HCT116 (cell line): ENCODE data around the gene OR2H2. TPM values are rescaled to one million over a fixed set of nuclear protein-coding genes. Genes with fewer than 3 reads are reported as not detected.

Experiments used
- ATAC-seq: fragments of 200-7000 bp; cut with Tn5 transposase; 2 replicates; pipeline ENCODE4 v1.9.1; 2020; ENCODE audit warnings: mild to moderate bottlenecking, moderate library complexity
- BruUV-seq: library from RNA; stranded (reverse); fragments of 400-500 nt; replicated peaks from 2 replicates; lab custom pipeline; 2021; lab: Mats Ljungman, UMichigan
- CTCF ChIA-PET: fragments of 300-600 bp; sonication (Branson Sonifier 250); formaldehyde crosslinking; loops from one replicate; lab custom pipeline; 2021; ENCODE audit warnings: antibody characterized with exemption; lab: Charles Lee
- POLR2A ChIA-PET: fragments of 300-600, 350-600 bp; sonication (Branson Sonifier 250); formaldehyde crosslinking; loops from one replicate; lab custom pipeline; 2021; ENCODE audit warnings: antibody characterized with exemption; lab: Charles Lee
- RAD21 ChIA-PET, 2 experiments: fragments of 300-600 bp; sonication (Branson Sonifier 250); formaldehyde crosslinking; loops; one replicate each; lab custom pipeline; 2023; ENCODE audit warnings: low total read pairs in 2 of 2; ENCODE audit not compliant: uncharacterized antibody in 2 of 2, unreplicated experiment in 2 of 2, low non-redundant PET in 1 of 2; lab: Charles Lee
- DNase-seq: peaks from one replicate; pipeline ENCODE4 v3.0.0-alpha.2; 2010; ENCODE audit warnings: low read depth, low spot score
- H2AFZ ChIP-seq: fragments of 200-600 bp; shearing (Covaris generic), sonication (generic); 2 replicates; pipeline ENCODE4 v1.6.1; 2017; ENCODE audit warnings: low read depth, mixed run types, mixed read lengths, antibody characterized with exemption, low read length; ENCODE audit not compliant: poor library complexity, severe bottlenecking
- H3K27ac ChIP-seq: 2 replicates; pipeline ENCODE4 v1.5.1; 2012; ENCODE audit warnings: low read depth, low read length
- H3K27me3 ChIP-seq: fragments of 200-600 bp; sonication (generic); 2 replicates; pipeline ENCODE4 v1.6.1; 2016; ENCODE audit warnings: mixed run types, low read length, mixed read lengths; ENCODE audit not compliant: insufficient read depth
- H3K36me3 ChIP-seq, 2 experiments: fragments of 200-500 bp in 1 of 2; fragments of 200-600 bp in 1 of 2; sonication (Bioruptor generic) in 1 of 2; sonication (generic) in 1 of 2; 2 replicates each; pipeline versions ENCODE4 v1.5.1 to v1.6.1; 2014 to 2016; ENCODE audit warnings: low read length in 2 of 2, inconsistent platforms in 1 of 2, mixed read lengths in 1 of 2, mixed run types in 1 of 2; ENCODE audit not compliant: insufficient read depth in 2 of 2, control insufficient read depth in 1 of 2
- H3K4me1 ChIP-seq, 2 experiments: fragments of 200-600 bp in 1 of 2; sonication (generic) in 1 of 2; 2 replicates each; pipeline versions ENCODE4 v1.5.1 to v1.6.1; 2012 to 2017; ENCODE audit warnings: low read length in 2 of 2, inconsistent platforms in 1 of 2, mild to moderate bottlenecking in 1 of 2, mixed read lengths in 1 of 2, mixed run types in 1 of 2, moderate library complexity in 1 of 2; ENCODE audit not compliant: insufficient read depth in 2 of 2, control insufficient read depth in 1 of 2
- H3K4me2 ChIP-seq: fragments of 200-600 bp; sonication (generic); 2 replicates; pipeline ENCODE4 v1.6.1; 2017; ENCODE audit warnings: mixed run types, low read length, mixed read lengths
- H3K4me3 ChIP-seq, 2 experiments: fragments of 200-600 bp in 1 of 2; sonication (generic) in 1 of 2; replicated peaks in 1 of 2; 2 replicates each; pipeline ENCODE4 v1.5.1; 2011 to 2016; ENCODE audit warnings: low read length in 2 of 2, control low read depth in 1 of 2, low read depth in 1 of 2, mild to moderate bottlenecking in 1 of 2, mixed read lengths in 1 of 2, mixed run types in 1 of 2
- H3K79me2 ChIP-seq: fragments of 200-600 bp; sonication (generic); 2 replicates; pipeline ENCODE4 v1.6.1; 2017; ENCODE audit warnings: mild to moderate bottlenecking, mixed run types, low read length, moderate library complexity, mixed read lengths; ENCODE audit not compliant: insufficient read depth
- H3K9ac ChIP-seq: fragments of 200-600 bp; sonication (generic); 2 replicates; pipeline ENCODE4 v1.6.1; 2016; ENCODE audit warnings: low read length, mixed read lengths
- H3K9me2 ChIP-seq: fragments of 200-600 bp; sonication (generic), shearing (Covaris generic); 2 replicates; pipeline ENCODE4 v1.6.1; 2017; ENCODE audit warnings: mixed run types, mild to moderate bottlenecking, moderate library complexity; ENCODE audit not compliant: insufficient read depth
- H3K9me3 ChIP-seq, 2 experiments: fragments of 200-500 bp in 1 of 2; fragments of 200-600 bp in 1 of 2; sonication (Bioruptor generic) in 1 of 2; sonication (generic) in 1 of 2; 2 replicates each; pipeline ENCODE4 v1.6.1; 2014 to 2017; ENCODE audit warnings: low read length in 2 of 2, mixed read lengths in 2 of 2, inconsistent platforms in 1 of 2, low read depth in 1 of 2, mild to moderate bottlenecking in 1 of 2, mixed run types in 1 of 2, moderate library complexity in 1 of 2; ENCODE audit not compliant: control insufficient read depth in 1 of 2, insufficient read depth in 1 of 2
- H4K20me1 ChIP-seq: fragments of 200-600 bp; sonication (generic), shearing (Covaris generic); 2 replicates; pipeline ENCODE4 v1.6.1; 2017; ENCODE audit warnings: mixed run types, mild to moderate bottlenecking, moderate library complexity; ENCODE audit not compliant: insufficient read depth
- CEBPB ChIP-seq: IDR thresholded peaks from 2 replicates; pipeline ENCODE4 v1.6.1; 2012; ENCODE audit warnings: low read depth
- CTCF ChIP-seq, 3 experiments: fragments of 200-600 bp in 1 of 3; sonication (generic) in 1 of 3; IDR thresholded peaks in 2 of 3; conservative IDR thresholded peaks in 1 of 3; 2 replicates each; pipeline ENCODE4 v1.5.1; 2012 to 2017; ENCODE audit warnings: low read depth in 2 of 3, low read length in 2 of 3, antibody characterized with exemption in 1 of 3, borderline replicate concordance in 1 of 3, control low read depth in 1 of 3, mild to moderate bottlenecking in 1 of 3, mixed read lengths in 1 of 3, mixed run types in 1 of 3, moderate library complexity in 1 of 3; ENCODE audit not compliant: insufficient read depth in 1 of 3
- EGR1 ChIP-seq: IDR thresholded peaks from 2 replicates; pipeline ENCODE4 v1.6.1; 2012; ENCODE audit warnings: low read depth
- ELF1 ChIP-seq: IDR thresholded peaks from 2 replicates; pipeline ENCODE4 v1.6.1; 2012; ENCODE audit warnings: low read depth, borderline replicate concordance
- EZH2phosphoT487 ChIP-seq: fragments of 200-600 bp; IDR thresholded peaks from 2 replicates; pipeline ENCODE4 v1.6.1; 2018; ENCODE audit warnings: antibody characterized with exemption, borderline replicate concordance
- MAX ChIP-seq: IDR thresholded peaks from 2 replicates; pipeline ENCODE4 v1.6.1; 2012
- POLR2A ChIP-seq: IDR thresholded peaks from 2 replicates; pipeline ENCODE4 v1.7.0; 2011; ENCODE audit warnings: borderline replicate concordance; ENCODE audit not compliant: insufficient read depth, insufficient read length; ENCODE audit errors: extremely low read depth
- RAD21 ChIP-seq: IDR thresholded peaks from 2 replicates; pipeline ENCODE4 v1.6.1; 2012; ENCODE audit warnings: low read depth, mild to moderate bottlenecking
- SIN3A ChIP-seq: IDR thresholded peaks from 2 replicates; pipeline ENCODE4 v1.6.1; 2012; ENCODE audit warnings: low read depth
- SP1 ChIP-seq: IDR thresholded peaks from 2 replicates; pipeline ENCODE4 v1.6.1; 2012; ENCODE audit warnings: low read depth
- SRF ChIP-seq: IDR thresholded peaks from 2 replicates; pipeline ENCODE4 v1.6.1; 2012; ENCODE audit warnings: low read depth
- TCF7L2 ChIP-seq: IDR thresholded peaks from 2 replicates; pipeline ENCODE4 v1.7.0; 2011; ENCODE audit warnings: borderline replicate concordance, inconsistent platforms; ENCODE audit not compliant: insufficient read depth, insufficient read length; ENCODE audit errors: extremely low read depth
- YY1 ChIP-seq: IDR thresholded peaks from 2 replicates; pipeline ENCODE4 v1.6.1; 2011; ENCODE audit warnings: low read length, low read depth, moderate library complexity, mild to moderate bottlenecking; ENCODE audit not compliant: insufficient replicate concordance; ENCODE audit errors: extremely low read depth
- ZNF274 ChIP-seq: fragments of 200-500 bp; sonication (Bioruptor generic); IDR thresholded peaks from 2 replicates; pipeline ENCODE4 v1.6.1; 2014; ENCODE audit warnings: mild to moderate bottlenecking, low read depth, low read length, inconsistent platforms
- intact Hi-C: fragments of 100-400 bp; cut with micrococcal nuclease; formaldehyde crosslinking; loops from 2 replicates; pipeline ENCODE4 v1.10.0; 2022
- total RNA-seq: library from RNA; stranded (reverse); gene quantifications from one replicate; pipeline ENCODE4 v1.2.1, GENCODE V29; 2021; ENCODE audit not compliant: unreplicated experiment

Gene OR2H2
- total RNA-seq, 1 experiment from 2014 or later: not detected

GRCh38 chr6:29552512-29553051, 32.3 kb upstream of the OR2H2 start:
- no peak for TF ChIP-seq ZNF274
- TF ChIP-seq SP1: peak; percentile 28; the same call in 1 of the 2 replicates
- TF ChIP-seq SRF: peak; percentile 86
- H3K4me3 ChIP-seq: no peak overlapping the region
- ATAC-seq (peak; percentile 62), DNase-seq (peak; percentile 21)
- BruUV-seq: no TSS peak
- H3K9me2 ChIP-seq: no peaks in the 10 kb centered on the region
- no peak overlapping the region for H3K9ac ChIP-seq
- no peaks in the 10 kb centered on the region for H3K4me1 ChIP-seq
- H2AFZ ChIP-seq: peak overlapping the region; percentile 31
- intact Hi-C loops: no loop called here
- RAD21 ChIA-PET: interaction anchor here in 1 of 2 experiments (0.6 kb wide), 1 partner anchor 212 kb away, joined by 3 read pairs; no protein-coding TSS in a partner anchor
- H3K36me3 ChIP-seq: no peaks in the 10 kb centered on the region
- no peaks in the 10 kb centered on the region for H4K20me1 ChIP-seq
- no peaks in the 10 kb centered on the region for H3K79me2 ChIP-seq
- POLR2A ChIA-PET: no interaction called here
- H3K27ac ChIP-seq: no peak overlapping the region
- CTCF ChIA-PET: no interaction called here
- H3K9me3 ChIP-seq: no peaks in the 10 kb centered on the region
- H3K27me3 ChIP-seq: no peaks in the 10 kb centered on the region
- H3K4me2 ChIP-seq: no peak overlapping the region

GRCh38 chr6:29553268-29554057, 31.5 kb upstream of the OR2H2 start:
- ChIA-PET RAD21 (interaction anchor here in 1 of 2 experiments (0.6 kb wide), 1 partner anchor 213 kb away, joined by 3 read pairs; no protein-coding TSS in a partner anchor), POLR2A (no interaction called here), CTCF (no interaction called here)
- no peak overlapping the region for H2AFZ ChIP-seq
- no TSS peak for BruUV-seq
- H3K9me2 ChIP-seq: no peaks in the 10 kb centered on the region
- no peaks in the 10 kb centered on the region for H3K27me3 ChIP-seq
- H3K36me3 ChIP-seq: no peaks in the 10 kb centered on the region
- DNase-seq: no peak
- no peak overlapping the region for H3K9ac ChIP-seq
- H3K4me2 ChIP-seq: no peak overlapping the region
- no peak overlapping the region for H3K27ac ChIP-seq
- no peak for ATAC-seq
- no peaks in the 10 kb centered on the region for H3K4me1 ChIP-seq
- H4K20me1 ChIP-seq: no peaks in the 10 kb centered on the region
- no peaks in the 10 kb centered on the region for H3K9me3 ChIP-seq
- no peaks in the 10 kb centered on the region for H3K79me2 ChIP-seq
- intact Hi-C loops: no loop called here
- H3K4me3 ChIP-seq: no peak overlapping the region
- no peak for TF ChIP-seq POLR2A
- no peak for TF ChIP-seq RAD21
- TF ChIP-seq SIN3A: no peak
- no peak for TF ChIP-seq CEBPB
- no peak for TF ChIP-seq EGR1
- TF ChIP-seq ELF1: no peak
- no peak for TF ChIP-seq YY1
- no peak for TF ChIP-seq CTCF (IDR thresholded peaks at IDR 0.05 in 2 of 3, conservative IDR thresholded peaks at IDR 0.05 in 1 of 3; ENCODE audit: borderline replicate concordance in 1 of 3, insufficient read depth in 1 of 3, low read depth in 2 of 3, low read length in 2 of 3)
- no peak for TF ChIP-seq EZH2phosphoT487
- TF ChIP-seq MAX: no peak
- TF ChIP-seq TCF7L2: no peak
